ENCODE results near the gene SH3PXD2A. TPM values are rescaled to one million over a fixed set of nuclear protein-coding genes. Genes with fewer than 3 reads are reported as not detected.

The SH3PXD2A gene
- total and polyA plus RNA-seq, 3 donors from 2014 or later: 10.8 to 12.1 (median 12.0) TPM

DNA sequence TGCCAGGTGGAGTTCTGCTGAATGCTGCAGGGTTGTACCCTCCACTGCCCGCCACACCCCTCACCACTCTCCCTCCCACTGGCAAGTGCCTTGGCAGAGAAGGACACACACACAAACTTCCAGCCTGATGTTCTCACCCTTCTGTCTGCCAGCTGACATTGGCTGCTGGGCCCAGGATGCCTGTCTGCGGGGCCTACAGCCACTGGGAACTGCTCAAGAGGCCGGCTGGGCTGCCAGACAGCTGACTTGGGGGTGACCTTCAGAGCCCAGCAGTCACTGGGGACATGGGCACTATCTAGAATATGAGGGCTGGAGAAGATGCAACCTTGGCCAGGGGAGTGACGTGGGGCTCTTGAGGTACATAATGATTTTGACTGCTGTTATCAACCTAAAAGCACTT is 157.1 kb downstream of the SH3PXD2A start:
- Histone ChIP-seq H3K4me3 (no peak overlapping the region), H3K36me3 (ENCODE audit: low read depth, missing control alignments) (no peaks in the 10 kb centered on the region), H3K27ac (no peak overlapping the region), H3K27me3 (no peaks in the 10 kb centered on the region), H3K9me3 (no peaks in the 10 kb centered on the region), H3K4me1 (peaks cover 4% of the 10 kb centered on the region)
- intact Hi-C loops (cut with DNase I; ENCODE audit: low total_unique reads): no loop called here
- DNase-seq: no peak
- 82 to 100% methylated on average over 2 to 4 of the region's 4 CpGs for WGBS, 2 donors
- TF ChIP-seq, protein P1, sequence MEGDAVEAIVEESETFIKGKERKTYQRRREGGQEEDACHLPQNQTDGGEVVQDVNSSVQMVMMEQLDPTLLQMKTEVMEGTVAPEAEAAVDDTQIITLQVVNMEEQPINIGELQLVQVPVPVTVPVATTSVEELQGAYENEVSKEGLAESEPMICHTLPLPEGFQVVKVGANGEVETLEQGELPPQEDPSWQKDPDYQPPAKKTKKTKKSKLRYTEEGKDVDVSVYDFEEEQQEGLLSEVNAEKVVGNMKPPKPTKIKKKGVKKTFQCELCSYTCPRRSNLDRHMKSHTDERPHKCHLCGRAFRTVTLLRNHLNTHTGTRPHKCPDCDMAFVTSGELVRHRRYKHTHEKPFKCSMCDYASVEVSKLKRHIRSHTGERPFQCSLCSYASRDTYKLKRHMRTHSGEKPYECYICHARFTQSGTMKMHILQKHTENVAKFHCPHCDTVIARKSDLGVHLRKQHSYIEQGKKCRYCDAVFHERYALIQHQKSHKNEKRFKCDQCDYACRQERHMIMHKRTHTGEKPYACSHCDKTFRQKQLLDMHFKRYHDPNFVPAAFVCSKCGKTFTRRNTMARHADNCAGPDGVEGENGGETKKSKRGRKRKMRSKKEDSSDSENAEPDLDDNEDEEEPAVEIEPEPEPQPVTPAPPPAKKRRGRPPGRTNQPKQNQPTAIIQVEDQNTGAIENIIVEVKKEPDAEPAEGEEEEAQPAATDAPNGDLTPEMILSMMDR (IDR thresholded peaks at IDR 0.05): no peak
- no peak for TF ChIP-seq POLR2A (IDR thresholded peaks at IDR 0.05)

DNA sequence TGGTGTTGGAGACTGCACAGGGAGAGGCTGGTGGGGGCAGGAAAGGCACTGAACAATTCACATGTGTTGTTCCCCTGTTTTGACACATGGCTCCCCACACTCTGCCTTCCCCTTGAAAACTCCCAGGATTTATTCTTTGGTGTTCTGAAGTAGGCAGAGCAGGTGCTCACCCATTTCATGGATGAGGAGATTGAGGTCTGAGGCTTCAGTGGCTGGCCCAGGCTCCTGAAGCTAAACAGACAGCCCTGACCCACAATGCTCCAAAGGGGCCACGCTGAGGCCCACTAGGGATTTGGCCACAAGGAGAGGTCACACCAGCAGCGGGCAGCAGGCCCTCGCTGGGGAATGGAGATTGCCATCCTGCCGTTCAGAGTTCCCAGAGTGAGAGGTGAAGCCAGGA is 157.6 kb downstream of the SH3PXD2A start:
- peaks cover 4% of the 10 kb centered on the region for H3K4me1 ChIP-seq
- intact Hi-C loops (cut with DNase I; ENCODE audit: low total_unique reads): no loop called here

DNA sequence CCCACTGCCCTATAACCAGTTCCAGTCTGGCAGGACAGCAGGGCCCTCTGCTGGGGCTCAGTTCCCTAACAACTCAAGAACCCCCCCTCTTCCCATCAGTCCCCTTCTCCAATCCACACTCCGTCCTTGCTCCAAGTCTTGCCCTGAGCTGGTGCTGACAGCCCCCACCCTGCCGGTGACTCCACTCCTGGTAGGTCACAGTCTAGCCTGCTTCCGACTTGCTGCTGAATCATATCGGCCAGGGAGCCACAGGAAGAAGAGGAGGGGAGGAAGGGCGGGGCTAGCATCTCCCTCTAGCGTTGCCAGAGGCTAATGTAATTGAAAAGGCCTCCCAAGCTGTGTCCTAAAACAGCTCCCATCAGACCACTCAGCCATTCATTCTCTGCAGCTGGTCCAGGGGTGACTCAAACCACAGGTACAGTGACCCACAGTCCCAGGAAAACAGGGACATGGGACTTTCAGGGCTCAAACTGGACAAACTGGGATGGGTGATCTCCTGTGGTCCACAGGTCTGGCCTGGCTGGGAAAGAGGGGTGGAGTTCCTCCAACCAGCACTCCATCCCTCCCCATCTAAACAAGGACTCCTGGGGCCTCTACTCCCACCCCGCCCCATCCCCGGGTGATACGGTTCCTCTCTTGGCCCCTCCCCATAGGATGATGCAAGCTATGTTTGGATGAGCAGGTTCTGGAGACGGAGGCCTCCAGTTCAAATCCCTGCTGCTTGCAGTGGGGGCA is 158.8 kb downstream of the SH3PXD2A start:
- Histone ChIP-seq H3K36me3 (ENCODE audit: low read depth, missing control alignments) (no peaks in the 10 kb centered on the region), H3K4me3 (no peak overlapping the region), H3K27me3 (no peaks in the 10 kb centered on the region), H3K4me1 (peaks cover 4% of the 10 kb centered on the region), H3K9me3 (no peaks in the 10 kb centered on the region), H3K27ac (no peak overlapping the region)
- 50 to 58% methylated on average over 10 of the region's 10 CpGs for WGBS, 2 donors
- no peak for TF ChIP-seq POLR2A (IDR thresholded peaks at IDR 0.05)
- TF ChIP-seq, protein P1 (IDR thresholded peaks at IDR 0.05): no peak
- no peak for DNase-seq
- intact Hi-C loops (cut with DNase I; ENCODE audit: low total_unique reads): no loop called here

More for the DNA sequence above, 157.6 kb downstream of the SH3PXD2A start:
- H3K9me3 ChIP-seq: no peaks in the 10 kb centered on the region
- no peaks in the 10 kb centered on the region for H3K36me3 ChIP-seq (ENCODE audit: low read depth, missing control alignments)
- no peak overlapping the region for H3K27ac ChIP-seq
- WGBS, 2 donors: 81 to 96% methylated on average over 4 of the region's 4 CpGs
- TF ChIP-seq, protein P1 (IDR thresholded peaks at IDR 0.05): no peak
- no peak for TF ChIP-seq POLR2A (IDR thresholded peaks at IDR 0.05)
- no peaks in the 10 kb centered on the region for H3K27me3 ChIP-seq
- H3K4me3 ChIP-seq: no peak overlapping the region
- no peak for DNase-seq

DNA sequence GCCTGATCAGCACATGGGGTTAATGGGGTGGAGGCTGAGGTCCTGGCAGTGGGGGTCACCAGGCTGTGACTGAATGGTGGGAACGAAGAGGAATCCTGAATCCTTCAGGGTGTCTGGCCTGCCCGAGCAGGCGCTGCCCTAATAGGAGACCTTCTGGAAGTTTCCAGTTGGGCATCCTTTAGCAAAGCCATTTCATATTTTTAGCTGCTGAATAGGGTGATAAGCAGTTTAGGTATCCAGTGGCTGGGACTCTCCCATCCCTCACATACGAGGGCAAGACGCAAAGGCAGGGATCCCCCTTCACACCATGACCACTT is 159.3 kb downstream of the SH3PXD2A start:
- Histone ChIP-seq H3K27ac (no peak overlapping the region), H3K27me3 (no peaks in the 10 kb centered on the region), H3K4me3 (no peak overlapping the region), H3K4me1 (peaks cover 4% of the 10 kb centered on the region), H3K36me3 (ENCODE audit: low read depth, missing control alignments) (no peaks in the 10 kb centered on the region), H3K9me3 (no peaks in the 10 kb centered on the region)
- intact Hi-C loops (cut with DNase I; ENCODE audit: low total_unique reads): no loop called here
- TF ChIP-seq POLR2A (IDR thresholded peaks at IDR 0.05): no peak
- TF ChIP-seq, protein P1 (IDR thresholded peaks at IDR 0.05): no peak
- WGBS, 2 donors: 84 to 91% methylated on average over 5 of the region's 5 CpGs
- no peak for DNase-seq

DNA sequence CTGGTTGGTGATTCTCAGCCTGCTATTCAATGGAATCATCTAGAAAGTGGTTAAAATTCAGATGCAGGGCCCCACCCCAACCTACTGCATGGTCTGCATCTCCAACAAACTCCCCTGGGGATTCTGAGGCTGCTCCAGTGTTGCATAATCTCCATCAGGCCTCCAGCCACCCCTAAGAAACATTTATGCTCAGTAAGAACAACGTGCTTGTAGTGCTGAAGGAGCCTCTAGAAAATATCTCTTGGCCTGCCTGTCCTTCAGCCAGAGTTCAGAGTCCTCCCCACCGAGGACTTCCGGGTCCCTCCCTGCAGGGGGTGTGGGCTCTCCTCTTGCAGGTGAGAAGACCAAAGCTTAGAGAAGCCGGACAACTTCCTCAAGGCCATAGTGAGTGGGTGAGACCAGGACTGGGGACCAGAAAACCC is 159.8 kb downstream of the SH3PXD2A start:
- no peaks in the 10 kb centered on the region for H3K27me3 ChIP-seq
- no peak overlapping the region for H3K4me3 ChIP-seq
- no peak overlapping the region for H3K27ac ChIP-seq
- DNase-seq: peak; percentile 29
- 52 to 85% methylated on average over 4 of the region's 4 CpGs for WGBS, 2 donors
- TF ChIP-seq, protein P1 (IDR thresholded peaks at IDR 0.05): no peak
- no peak for TF ChIP-seq POLR2A (IDR thresholded peaks at IDR 0.05)
- H3K9me3 ChIP-seq: no peaks in the 10 kb centered on the region
- no peaks in the 10 kb centered on the region for H3K36me3 ChIP-seq (ENCODE audit: low read depth, missing control alignments)
- intact Hi-C loops (cut with DNase I; ENCODE audit: low total_unique reads): no loop called here
- H3K4me1 ChIP-seq: peaks cover 4% of the 10 kb centered on the region
